Upper lobe of left lung (tissue), 6 donors: ENCODE measurements around the gene RASGRF1. TPM values are rescaled to one million over a fixed set of nuclear protein-coding genes. Genes with fewer than 3 reads are reported as not detected.

Experiments used
- ATAC-seq, 2 donors: fragments of 200-7000 bp; cut with Tn5 transposase; one replicate each; pipeline ENCODE4 v1.9.1; 2022; ENCODE audit warnings: mild to moderate bottlenecking in 2 of 2, moderate library complexity in 2 of 2; ENCODE audit not compliant: low FRiP score in 2 of 2
- DNase-seq, 2 donors: peaks; one replicate each; pipeline ENCODE4 v3.0.0-alpha.2; 2019 to 2020
- H3K27ac ChIP-seq, 4 donors: fragments of 200-600 bp; sonication (generic); one replicate each; pipeline ENCODE4 v1.5.1; 2016 to 2019
- H3K27me3 ChIP-seq, 4 donors: fragments of 200-600 bp; sonication (generic); one replicate each; pipeline ENCODE4 v1.5.1; 2017 to 2019
- H3K36me3 ChIP-seq, 4 donors: fragments of 200-600 bp; sonication (generic); one replicate each; pipeline ENCODE4 v1.5.1; 2016 to 2019
- H3K4me1 ChIP-seq, 4 donors: fragments of 200-600 bp; sonication (generic); one replicate each; pipeline ENCODE4 v1.5.1; 2018 to 2019
- H3K4me3 ChIP-seq, 4 donors: fragments of 200-600 bp; sonication (generic); one replicate each; pipeline ENCODE4 v1.5.1; 2017 to 2019; ENCODE audit warnings: mild to moderate bottlenecking in 2 of 4, moderate library complexity in 1 of 4
- H3K9me3 ChIP-seq, 4 donors: fragments of 200-600 bp; sonication (generic); one replicate each; pipeline ENCODE4 v1.5.1; 2018 to 2019
- EP300 ChIP-seq, 4 donors: sonication (generic); formaldehyde crosslinking; IDR thresholded peaks; one replicate each; pipeline ENCODE4 v1.5.1; 2017; ENCODE audit warnings: antibody characterized with exemption in 4 of 4, control low read depth in 2 of 4
- POLR2A ChIP-seq, 4 donors: fragments of 450-650 bp; IDR thresholded peaks; one replicate each; pipeline ENCODE4 v1.5.1; 2016 to 2017; ENCODE audit warnings: antibody characterized with exemption in 4 of 4, mild to moderate bottlenecking in 2 of 4
- POLR2AphosphoS5 ChIP-seq, 2 donors: sonication (generic); formaldehyde crosslinking; IDR thresholded peaks; one replicate each; pipeline ENCODE4 v1.5.1; 2017; ENCODE audit warnings: antibody characterized with exemption in 2 of 2
- WGBS, 2 donors: methylation state at CpG; one replicate each; pipeline ENCODE4 v1.1.5; 2017 to 2018; 5-methylcytosine and 5-hydroxymethylcytosine counted together
- total RNA-seq, 6 donors: library from RNA; depleted of rRNA in 4 of 6; stranded (reverse); fragments of >200 nt in 4 of 6; gene quantifications; one replicate each; pipeline versions ENCODE4 v1.1.0 to v1.2.1, GENCODE V29; 2016 to 2021
- TF ChIP-seq, protein P1 (sequence below), 6 experiments: fragments of 450-650 bp in 4 of 6; fragments of 200-600 bp in 2 of 6; sonication (generic) in 2 of 6; IDR thresholded peaks; one replicate each; pipeline ENCODE4 v1.5.1; 2016 to 2019; ENCODE audit warnings: antibody characterized with exemption in 6 of 6
- donor health status: DM: no; HTN: no; CAD: no; lungs with moderate emphysema.
- donor health status: DM: no; HTN: yes; CAD: no; lungs with severe emphysema.

Gene RASGRF1
- total RNA-seq, 6 donors from 2014 or later: 27.2 to 64.6 (median 54.7) TPM

DNA sequence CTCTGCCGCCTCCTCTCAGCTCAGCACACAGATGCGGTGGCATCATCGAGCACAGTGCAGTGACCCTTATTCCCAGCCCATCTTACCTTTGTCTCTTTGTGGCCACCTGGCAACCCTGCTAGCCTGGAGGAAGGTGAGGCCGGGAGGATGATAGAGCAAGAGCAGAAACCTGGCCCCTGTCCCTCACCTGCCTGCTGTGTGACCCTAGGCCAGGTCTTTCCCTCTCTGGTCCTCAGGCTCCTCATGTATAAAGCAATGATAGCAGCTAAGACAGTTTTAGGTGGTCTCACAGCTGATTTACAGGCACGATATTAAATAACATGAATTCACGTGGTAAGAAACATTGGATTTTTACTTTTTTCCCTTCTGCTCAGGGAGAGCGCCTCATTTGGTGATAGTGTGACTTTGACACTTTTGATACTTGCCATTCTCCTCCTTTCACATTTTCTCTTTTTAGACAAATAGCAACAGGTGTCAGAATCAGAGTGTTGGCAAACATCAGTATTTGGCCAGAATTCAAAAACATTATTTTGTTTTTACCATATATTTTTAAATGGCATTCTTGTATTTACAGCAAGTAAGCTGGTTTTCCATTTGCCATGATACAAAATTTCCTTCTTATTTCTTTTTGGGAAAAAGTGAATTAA is 116.2 kb downstream of the RASGRF1 start:
- Histone ChIP-seq H3K36me3 (no peaks in the 10 kb centered on the region), H3K27me3 (no peaks in the 10 kb centered on the region), H3K27ac (no peak overlapping the region), H3K4me1 (peaks cover 0 to 7% (median 4%) of the 10 kb centered on the region in 4 donors), H3K9me3 (no peaks in the 10 kb centered on the region), H3K4me3 (no peak overlapping the region)
- no peak for DNase-seq
- 95 to 96% methylated on average over 7 of the region's 7 CpGs for WGBS, 2 donors
- no peak for TF ChIP-seq POLR2A (IDR thresholded peaks at IDR 0.05)
- no peak for TF ChIP-seq POLR2AphosphoS5 (IDR thresholded peaks at IDR 0.05)
- TF ChIP-seq EP300 (IDR thresholded peaks at IDR 0.05): no peak
- TF ChIP-seq, protein P1, sequence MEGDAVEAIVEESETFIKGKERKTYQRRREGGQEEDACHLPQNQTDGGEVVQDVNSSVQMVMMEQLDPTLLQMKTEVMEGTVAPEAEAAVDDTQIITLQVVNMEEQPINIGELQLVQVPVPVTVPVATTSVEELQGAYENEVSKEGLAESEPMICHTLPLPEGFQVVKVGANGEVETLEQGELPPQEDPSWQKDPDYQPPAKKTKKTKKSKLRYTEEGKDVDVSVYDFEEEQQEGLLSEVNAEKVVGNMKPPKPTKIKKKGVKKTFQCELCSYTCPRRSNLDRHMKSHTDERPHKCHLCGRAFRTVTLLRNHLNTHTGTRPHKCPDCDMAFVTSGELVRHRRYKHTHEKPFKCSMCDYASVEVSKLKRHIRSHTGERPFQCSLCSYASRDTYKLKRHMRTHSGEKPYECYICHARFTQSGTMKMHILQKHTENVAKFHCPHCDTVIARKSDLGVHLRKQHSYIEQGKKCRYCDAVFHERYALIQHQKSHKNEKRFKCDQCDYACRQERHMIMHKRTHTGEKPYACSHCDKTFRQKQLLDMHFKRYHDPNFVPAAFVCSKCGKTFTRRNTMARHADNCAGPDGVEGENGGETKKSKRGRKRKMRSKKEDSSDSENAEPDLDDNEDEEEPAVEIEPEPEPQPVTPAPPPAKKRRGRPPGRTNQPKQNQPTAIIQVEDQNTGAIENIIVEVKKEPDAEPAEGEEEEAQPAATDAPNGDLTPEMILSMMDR (IDR thresholded peaks at IDR 0.05): no peak
- ATAC-seq: no peak

DNA sequence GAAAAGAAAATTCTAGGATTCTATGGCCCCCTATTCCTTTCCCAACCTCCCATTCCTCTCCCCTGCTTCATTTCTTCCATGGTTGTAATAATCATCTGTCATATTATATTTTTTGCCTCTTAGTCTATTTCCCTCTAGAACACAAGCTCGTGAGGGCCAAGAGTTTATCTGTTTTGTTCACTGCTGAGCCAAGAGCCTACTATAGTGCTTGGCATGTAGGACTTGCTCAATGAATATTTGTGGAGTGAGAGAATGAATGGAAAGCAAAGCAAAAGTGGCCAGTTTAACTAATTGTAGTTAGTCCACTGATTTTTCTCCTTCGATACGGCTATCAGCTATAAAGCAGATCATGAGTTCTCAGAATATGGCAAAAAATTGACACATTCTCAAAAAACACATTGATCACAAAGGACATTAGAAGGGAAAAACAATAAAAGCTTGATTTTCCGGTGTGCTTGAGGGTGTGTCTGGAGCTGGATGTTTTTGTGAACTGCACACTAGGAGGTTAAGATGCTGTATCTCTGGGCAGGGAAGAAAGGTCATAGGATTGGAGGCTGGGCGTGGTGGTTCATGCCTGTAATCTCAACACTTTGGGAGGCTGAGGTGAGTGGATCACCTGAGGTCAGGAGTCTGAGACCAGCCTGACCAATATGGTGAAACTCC is 120.8 kb downstream of the RASGRF1 start:
- no peak overlapping the region for H3K27ac ChIP-seq

DNA sequence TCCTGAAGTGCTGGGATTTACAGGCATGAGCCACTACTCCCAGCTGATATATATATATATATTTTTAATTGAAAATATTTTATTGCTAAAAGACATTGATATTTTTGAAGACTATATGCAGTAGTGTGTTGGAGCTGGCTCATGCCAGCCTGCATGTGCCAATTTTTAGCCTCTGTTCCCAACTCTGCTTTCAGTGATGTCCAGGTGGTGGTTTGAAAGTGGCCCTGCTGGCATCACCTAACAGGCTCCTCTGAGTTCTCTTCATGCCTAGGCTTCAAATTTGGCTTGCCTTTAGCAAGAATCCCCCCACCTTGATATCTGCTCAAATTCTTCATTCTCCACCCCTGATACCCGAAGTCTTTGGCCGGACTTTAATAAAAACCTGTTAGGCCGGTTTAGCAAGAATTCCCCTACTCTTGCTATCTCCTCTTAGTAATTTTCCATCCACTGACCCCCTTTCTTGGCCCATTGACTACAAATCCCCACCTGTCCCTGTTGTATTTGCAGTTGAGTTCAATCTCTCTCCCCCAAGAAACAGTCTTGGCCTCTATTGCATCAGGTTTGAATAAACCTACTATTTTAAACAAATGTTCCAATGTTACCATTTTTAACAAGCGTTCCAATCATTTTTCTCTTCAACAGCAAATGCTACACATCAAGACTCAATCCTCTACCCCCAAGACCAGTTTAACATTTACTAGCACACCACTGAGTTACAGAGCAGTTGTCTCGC is 121.9 kb downstream of the RASGRF1 start:
- H3K4me1 ChIP-seq: peaks cover 0 to 5% (median 4%) of the 10 kb centered on the region in 4 donors
- 74 to 79% methylated on average over 5 of the region's 5 CpGs for WGBS, 2 donors
- peak overlapping the region in 2 of 4 donors; percentile 27 to 42 for H3K27ac ChIP-seq
- no peaks in the 10 kb centered on the region for H3K27me3 ChIP-seq
- DNase-seq: no peak
- TF ChIP-seq POLR2A (IDR thresholded peaks at IDR 0.05) (no peak), EP300 (IDR thresholded peaks at IDR 0.05) (no peak), POLR2AphosphoS5 (IDR thresholded peaks at IDR 0.05) (no peak)
- TF ChIP-seq, protein P1 (IDR thresholded peaks at IDR 0.05): no peak
- no peaks in the 10 kb centered on the region for H3K36me3 ChIP-seq
- ATAC-seq: no peak
- no peaks in the 10 kb centered on the region for H3K9me3 ChIP-seq
- H3K4me3 ChIP-seq: no peak overlapping the region

More for the DNA sequence above, 120.8 kb downstream of the RASGRF1 start:
- no peak for TF ChIP-seq EP300 (IDR thresholded peaks at IDR 0.05)
- no peak for TF ChIP-seq POLR2AphosphoS5 (IDR thresholded peaks at IDR 0.05)
- TF ChIP-seq, protein P1 (IDR thresholded peaks at IDR 0.05): no peak
- no peak for TF ChIP-seq POLR2A (IDR thresholded peaks at IDR 0.05)
- ATAC-seq: peak in 1 of 2 donors; percentile 68
- Histone ChIP-seq H3K4me3 (no peak overlapping the region), H3K4me1 (peaks cover 0 to 5% (median 4%) of the 10 kb centered on the region in 4 donors), H3K36me3 (no peaks in the 10 kb centered on the region), H3K27me3 (no peaks in the 10 kb centered on the region), H3K9me3 (no peaks in the 10 kb centered on the region)
- no peak for DNase-seq
- WGBS, 2 donors: 80 to 83% methylated on average over 5 of the region's 5 CpGs

DNA sequence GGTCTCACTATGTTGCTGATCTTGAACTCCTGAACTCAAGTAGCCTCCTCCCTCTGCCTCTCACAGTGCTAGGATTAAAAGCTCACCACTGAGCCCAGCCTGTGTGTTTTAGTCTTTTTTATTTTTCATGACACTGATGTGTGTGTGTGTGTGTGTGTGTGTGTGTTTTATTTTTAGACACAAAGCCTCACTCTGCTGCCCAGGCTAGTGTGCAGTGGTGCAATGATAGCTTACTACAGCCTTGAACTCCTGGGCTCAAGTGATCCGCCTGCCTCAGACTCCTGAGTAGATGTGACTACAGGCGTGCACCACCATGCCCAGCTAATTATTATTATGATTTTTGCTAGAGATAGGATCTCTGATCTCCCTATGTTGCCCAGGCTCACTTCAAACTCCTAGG is 122.5 kb downstream of the RASGRF1 start:
- ATAC-seq (no peak), DNase-seq (no peak)
- Histone ChIP-seq H3K9me3 (no peaks in the 10 kb centered on the region), H3K27ac (peak overlapping the region in 1 of 4 donors; percentile 27), H3K36me3 (no peaks in the 10 kb centered on the region), H3K4me1 (peaks cover 0 to 5% (median 4%) of the 10 kb centered on the region in 4 donors), H3K4me3 (no peak overlapping the region), H3K27me3 (no peaks in the 10 kb centered on the region)
- TF ChIP-seq, protein P1 (IDR thresholded peaks at IDR 0.05): no peak
- TF ChIP-seq POLR2AphosphoS5 (IDR thresholded peaks at IDR 0.05): no peak
- no peak for TF ChIP-seq POLR2A (IDR thresholded peaks at IDR 0.05)
- no peak for TF ChIP-seq EP300 (IDR thresholded peaks at IDR 0.05)
- 88 to 100% methylated on average over 1 to 2 of the region's 2 CpGs for WGBS, 2 donors
